ENCODE data around the gene DNM3. TPM values are rescaled to one million over a fixed set of nuclear protein-coding genes. Genes with fewer than 3 reads are reported as not detected.

DNM3 gene
- total RNA-seq, 1 experiment from 2014 or later: 2.7 TPM

DNA sequence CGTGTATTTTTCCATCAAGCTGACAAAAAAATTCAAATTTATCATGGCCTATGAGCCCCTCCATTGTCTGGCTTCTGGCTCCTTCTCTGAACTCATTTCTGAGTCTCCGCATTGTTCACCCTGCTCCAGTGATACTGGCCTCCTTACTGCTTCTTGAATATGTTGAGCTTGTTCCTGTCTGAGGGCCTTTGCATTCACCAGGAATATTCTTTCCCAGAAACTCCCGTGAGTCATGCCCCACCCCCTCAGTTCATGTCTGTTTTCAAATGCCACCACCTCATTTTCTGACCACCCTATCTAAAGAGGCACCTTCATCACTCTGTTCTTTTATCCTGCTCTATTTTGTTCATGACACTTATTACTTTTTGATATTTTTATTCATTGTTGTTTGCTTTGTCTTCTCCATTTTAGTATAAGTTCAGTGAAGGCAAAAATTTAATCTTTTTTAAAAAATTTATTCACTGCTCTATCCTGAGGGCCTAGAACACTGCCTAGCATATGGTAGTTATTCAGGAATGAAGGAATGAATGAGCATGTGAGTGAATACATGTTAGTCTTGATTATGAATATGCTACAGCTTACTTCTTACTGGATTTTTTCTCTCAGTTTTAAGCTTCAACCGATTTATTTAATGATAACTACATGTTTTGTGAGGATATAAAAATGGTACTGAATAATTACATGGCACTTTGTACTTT is 438.8 kb downstream of the DNM3 start:
- Mint-ChIP-seq H3K36me3 (ENCODE audit: insufficient read depth in 1 of 3, low read depth in 3 of 3) (peaks cover 0 to 1% (median 0%) of the 10 kb centered on the region in 3 experiments; a peak in 2 of 7 replicates), H3K4me3 (no peak overlapping the region), H3K4me1 (peaks cover 28 to 31% of the 10 kb centered on the region in 2 experiments), H3K27ac (peak overlapping the region in 1 of 3 experiments; percentile 69; a peak in 1 of 7 replicates), H3K27me3 (ENCODE audit: low read depth) (no peaks in the 10 kb centered on the region; the same call in 1 of the 2 replicates), H3K9me3 (no peaks in the 10 kb centered on the region; a peak in 2 of 5 replicates)
- no peak overlapping the region for H2AK5ac ChIP-seq (ENCODE audit: insufficient read length, low read length)
- H3K79me1 ChIP-seq (ENCODE audit: insufficient read depth, low read depth, low read length, poor library complexity, severe bottlenecking): no peaks in the 10 kb centered on the region
- no peak overlapping the region for H2BK20ac ChIP-seq (ENCODE audit: low read depth, low read length, poor library complexity, severe bottlenecking)
- H3K14ac ChIP-seq (ENCODE audit: insufficient read depth, low read length): no peak overlapping the region
- no peak overlapping the region for H3K4ac ChIP-seq (ENCODE audit: low read depth, low read length)
- no peaks in the 10 kb centered on the region for H3K23me2 ChIP-seq (ENCODE audit: insufficient read length, low read depth, low read length, poor library complexity, severe bottlenecking)
- TF ChIP-seq, protein P1, sequence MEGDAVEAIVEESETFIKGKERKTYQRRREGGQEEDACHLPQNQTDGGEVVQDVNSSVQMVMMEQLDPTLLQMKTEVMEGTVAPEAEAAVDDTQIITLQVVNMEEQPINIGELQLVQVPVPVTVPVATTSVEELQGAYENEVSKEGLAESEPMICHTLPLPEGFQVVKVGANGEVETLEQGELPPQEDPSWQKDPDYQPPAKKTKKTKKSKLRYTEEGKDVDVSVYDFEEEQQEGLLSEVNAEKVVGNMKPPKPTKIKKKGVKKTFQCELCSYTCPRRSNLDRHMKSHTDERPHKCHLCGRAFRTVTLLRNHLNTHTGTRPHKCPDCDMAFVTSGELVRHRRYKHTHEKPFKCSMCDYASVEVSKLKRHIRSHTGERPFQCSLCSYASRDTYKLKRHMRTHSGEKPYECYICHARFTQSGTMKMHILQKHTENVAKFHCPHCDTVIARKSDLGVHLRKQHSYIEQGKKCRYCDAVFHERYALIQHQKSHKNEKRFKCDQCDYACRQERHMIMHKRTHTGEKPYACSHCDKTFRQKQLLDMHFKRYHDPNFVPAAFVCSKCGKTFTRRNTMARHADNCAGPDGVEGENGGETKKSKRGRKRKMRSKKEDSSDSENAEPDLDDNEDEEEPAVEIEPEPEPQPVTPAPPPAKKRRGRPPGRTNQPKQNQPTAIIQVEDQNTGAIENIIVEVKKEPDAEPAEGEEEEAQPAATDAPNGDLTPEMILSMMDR (conservative IDR thresholded peaks at IDR 0.05): no peak
- H3K18ac ChIP-seq (ENCODE audit: insufficient read length, low read depth, low read length): no peak overlapping the region
- H3K56ac ChIP-seq (ENCODE audit: insufficient read length, low read depth, low read length): no peak overlapping the region
- no CpG with 5 or more reads among the region's 4 CpGs for WGBS (ENCODE audit: extremely low coverage, insufficient read length, low lambda C conversion rate)
- H3T11ph ChIP-seq (ENCODE audit: low read length): no peak overlapping the region
- no peaks in the 10 kb centered on the region for H3K79me2 ChIP-seq (ENCODE audit: insufficient read depth, low read length)
- H3K4me1 ChIP-seq (ENCODE audit: insufficient read depth, low read length): 0 out of 2 replicates have a peak, but pooled peaks cover 8% of the 10 kb centered on the region
- no peaks in the 10 kb centered on the region; the same call in 1 of the 2 replicates for H3K27me3 ChIP-seq (ENCODE audit: insufficient read depth, low read length)
- no peaks in the 10 kb centered on the region for H3K9me3 ChIP-seq (ENCODE audit: control insufficient read depth, low read depth, low read length)
- no peak overlapping the region for H3K4me2 ChIP-seq (ENCODE audit: insufficient read depth, insufficient read length, low read length)
- no peak overlapping the region for H4K8ac ChIP-seq (replicated peaks; ENCODE audit: insufficient read length, low read depth, low read length)
- H3K27ac ChIP-seq (ENCODE audit: insufficient read length, low read depth, low read length): no peak overlapping the region
- H2BK5ac ChIP-seq (ENCODE audit: insufficient read length, low read length): no peak overlapping the region
- H2AFZ ChIP-seq (ENCODE audit: low read length): no peak overlapping the region
- no peak overlapping the region for H3K9ac ChIP-seq (ENCODE audit: extremely low read depth, insufficient read length, low read length)
- H2BK120ac ChIP-seq (ENCODE audit: low read depth, low read length, poor library complexity, severe bottlenecking): no peak overlapping the region
- no peak overlapping the region for H3K23ac ChIP-seq (ENCODE audit: insufficient read length, low read depth, low read length)
- no peak overlapping the region for H4K91ac ChIP-seq (ENCODE audit: insufficient read length, low read depth, low read length)
- H4K20me1 ChIP-seq (ENCODE audit: control insufficient read depth, insufficient read depth, insufficient read length): no peaks in the 10 kb centered on the region
- H2BK12ac ChIP-seq (ENCODE audit: insufficient read length, low read depth, low read length): no peak overlapping the region
- no peak overlapping the region for H2BK15ac ChIP-seq (ENCODE audit: low read depth, low read length)
- H4K5ac ChIP-seq (ENCODE audit: insufficient read length, low read depth, low read length): no peak overlapping the region
- DNase-seq: no peak
